HG03135 (cell line): ENCODE data around the gene MEIS1.
"Not testable (repeated sequence)": the region's sequence is repeated elsewhere in the genome, so short reads cannot be mapped to it uniquely, and the experiment has no call there.

Experiments
- ATAC-seq: cut with Tn5 transposase; IDR thresholded peaks from one replicate; pipeline ENCODE4 v1.9.1; 2021; ENCODE audit warnings: mild to moderate bottlenecking, moderate library complexity; ENCODE audit not compliant: unreplicated experiment

The MEIS1 gene

GRCh38 chr2:66434679-66435548 is at the start of gene MEIS1:
TSS of gene MEIS1 (plus strand) at chr2:66435125. CDS start at chr2:66435857, 732 bp downstream.
- ATAC-seq, result no peak

GRCh38 chr2:66387016-66387753 is 47.7 kb upstream of the MEIS1 start:
- no peak for ATAC-seq

- ATAC-seq, result no peak
These were observed 45.2 kb upstream of the MEIS1 start for GRCh38 chr2:66389651-66390131.

GRCh38 chr2:66390152-66390551 is 44.8 kb upstream of the MEIS1 start:
- ATAC-seq, result no peak

GRCh38 chr2:66390811-66391210 is 44.1 kb upstream of the MEIS1 start:
- no peak for ATAC-seq

- not testable (repeated sequence) for ATAC-seq
These were observed 43.7 kb upstream of the MEIS1 start for GRCh38 chr2:66391240-66391639.

- no peak for ATAC-seq
These were observed 29.5 kb upstream of the MEIS1 start for GRCh38 chr2:66405473-66405872.

GRCh38 chr2:66408905-66409304 is 26.0 kb upstream of the MEIS1 start:
- ATAC-seq, result no peak

GRCh38 chr2:66412874-66413273 is 22.1 kb upstream of the MEIS1 start:
- ATAC-seq, result no peak

GRCh38 chr2:66414896-66415295 is 20.0 kb upstream of the MEIS1 start:
- ATAC-seq, result no peak

- no peak for ATAC-seq
These were observed 16.5 kb upstream of the MEIS1 start for GRCh38 chr2:66418381-66418780.

GRCh38 chr2:66421612-66422011 is 13.3 kb upstream of the MEIS1 start:
- ATAC-seq, result no peak

GRCh38 chr2:66423391-66424124 is 11.4 kb upstream of the MEIS1 start:
- ATAC-seq, result no peak

GRCh38 chr2:66426244-66427111 is 8.4 kb upstream of the MEIS1 start:
- no peak for ATAC-seq

GRCh38 chr2:66427300-66427699 is 7.6 kb upstream of the MEIS1 start:
- no peak for ATAC-seq

GRCh38 chr2:66428986-66429612 is 5.8 kb upstream of the MEIS1 start:
- ATAC-seq, result no peak

GRCh38 chr2:66429693-66430504 is 5.0 kb upstream of the MEIS1 start:
- ATAC-seq, result no peak

GRCh38 chr2:66430505-66431273 is 4.2 kb upstream of the MEIS1 start:
- no peak for ATAC-seq
